IPS-18c (cell line): ENCODE measurements around the gene AP4B1.

ENCODE experiments used
- H3K4me3 ChIP-seq: 2 replicates; pipeline ENCODE4 v1.7.0; 2013; ENCODE audit warnings: low read depth, mild to moderate bottlenecking, low read length, moderate library complexity; ENCODE audit not compliant: insufficient read depth
- H3K9me3 ChIP-seq: one replicate; pipeline ENCODE4 v1.6.1; 2013; ENCODE audit warnings: mild to moderate bottlenecking, low read length, moderate library complexity; ENCODE audit not compliant: control insufficient read depth, insufficient read depth

AP4B1 gene

DNA sequence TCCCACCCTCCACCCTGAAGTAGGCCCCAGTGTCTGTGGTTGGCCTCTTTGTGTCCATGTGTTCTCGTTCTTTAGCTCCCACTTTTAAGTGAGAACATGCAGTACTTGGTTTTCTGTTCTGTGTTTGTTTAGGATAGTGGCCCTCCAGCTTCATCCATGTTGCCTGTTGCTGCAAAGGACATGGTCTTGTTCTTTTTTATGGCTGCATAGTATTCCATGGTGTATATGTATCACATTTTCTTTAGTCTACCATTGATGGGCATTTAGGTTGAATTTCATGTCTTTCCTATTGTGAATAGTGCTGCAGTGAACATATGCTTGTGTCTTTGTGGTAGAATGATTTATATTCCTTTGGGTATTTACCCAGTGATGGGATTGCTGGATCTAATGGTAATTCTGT lies 30.6 kb upstream of the AP4B1 start:
- Histone ChIP-seq H3K9me3 (no peaks in the 10 kb centered on the region), H3K4me3 (no peak overlapping the region)

DNA sequence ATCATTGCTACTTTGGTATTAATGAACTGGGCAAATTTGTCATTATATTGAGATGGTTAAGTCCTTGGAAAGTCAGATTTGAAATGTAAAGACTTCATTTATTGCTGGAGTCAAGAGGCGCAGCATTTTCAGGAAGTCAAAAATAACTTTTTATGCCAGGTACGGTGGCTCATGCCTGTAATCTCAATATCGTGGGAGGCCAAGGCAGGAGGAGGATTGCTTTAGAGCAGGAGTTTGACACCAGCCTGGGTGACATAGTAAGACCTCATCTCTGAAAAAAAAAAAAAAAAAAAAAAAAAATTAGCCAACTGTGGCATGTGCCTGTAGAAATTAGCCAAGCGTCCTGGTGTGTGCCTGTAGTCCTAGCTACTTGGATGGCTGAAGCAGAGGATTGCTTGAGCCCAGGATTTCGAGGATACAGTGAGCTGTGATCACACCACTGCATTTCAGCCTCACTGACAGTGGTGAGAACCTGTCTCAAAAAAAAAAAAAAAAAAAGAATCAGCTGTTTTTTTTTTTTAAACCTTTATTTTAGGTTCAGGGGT lies 30.0 kb upstream of the AP4B1 start:
- Histone ChIP-seq H3K4me3 (no peak overlapping the region), H3K9me3 (no peaks in the 10 kb centered on the region)

- H3K9me3 ChIP-seq, result no peaks in the 10 kb centered on the region
These were observed 29.4 kb upstream of the AP4B1 start for GRCh38 chr1:113934006-113934405.

DNA sequence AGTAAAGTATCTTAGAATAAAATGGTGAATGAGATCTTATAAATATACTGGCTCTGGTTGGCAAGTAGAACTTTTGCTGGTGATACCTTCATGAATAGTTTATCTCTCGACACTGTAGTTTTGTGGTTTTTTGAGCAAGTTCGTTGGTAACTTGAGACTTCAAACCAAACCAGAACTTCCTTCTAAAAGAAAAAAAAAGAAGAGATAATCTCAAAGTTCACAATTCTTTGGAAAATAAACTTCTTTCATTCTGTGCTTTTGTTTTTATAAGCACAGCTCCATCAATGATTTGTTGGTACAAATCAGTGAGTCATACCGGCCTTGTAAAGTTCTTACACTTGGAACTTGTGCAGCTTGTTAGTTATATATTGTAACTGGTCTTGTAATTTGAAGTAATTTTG lies 26.9 kb upstream of the AP4B1 start:
- Histone ChIP-seq H3K4me3 (no peak overlapping the region), H3K9me3 (no peaks in the 10 kb centered on the region)

More at GRCh38 chr1:113934006-113934405, 29.4 kb upstream of the AP4B1 start:
- no peak overlapping the region for H3K4me3 ChIP-seq

- Histone ChIP-seq H3K9me3 (no peaks in the 10 kb centered on the region), H3K4me3 (peak overlapping the region; percentile 85)
These were observed 26.0 kb upstream of the AP4B1 start for GRCh38 chr1:113930499-113931161.

GRCh38 chr1:113929750-113930498 lies 25.3 kb upstream of the AP4B1 start:
- peak overlapping the region; percentile 85 for H3K4me3 ChIP-seq
- no peaks in the 10 kb centered on the region for H3K9me3 ChIP-seq

GRCh38 chr1:113928941-113929749 lies 24.5 kb upstream of the AP4B1 start, which contains the start of gene HIPK1:
Gene HIPK1 (plus strand): TSS chr1:113929324.
- no peaks in the 10 kb centered on the region for H3K9me3 ChIP-seq
- peak within 1 kb of the TSS; percentile 85 for H3K4me3 ChIP-seq

- Histone ChIP-seq H3K4me3 (peak overlapping the region; percentile 85), H3K9me3 (no peaks in the 10 kb centered on the region)
These were observed 23.8 kb upstream of the AP4B1 start for GRCh38 chr1:113928187-113928930.

GRCh38 chr1:113924473-113924872 lies 19.9 kb upstream of the AP4B1 start:
- no peak overlapping the region for H3K4me3 ChIP-seq
- H3K9me3 ChIP-seq, result no peaks in the 10 kb centered on the region

DNA sequence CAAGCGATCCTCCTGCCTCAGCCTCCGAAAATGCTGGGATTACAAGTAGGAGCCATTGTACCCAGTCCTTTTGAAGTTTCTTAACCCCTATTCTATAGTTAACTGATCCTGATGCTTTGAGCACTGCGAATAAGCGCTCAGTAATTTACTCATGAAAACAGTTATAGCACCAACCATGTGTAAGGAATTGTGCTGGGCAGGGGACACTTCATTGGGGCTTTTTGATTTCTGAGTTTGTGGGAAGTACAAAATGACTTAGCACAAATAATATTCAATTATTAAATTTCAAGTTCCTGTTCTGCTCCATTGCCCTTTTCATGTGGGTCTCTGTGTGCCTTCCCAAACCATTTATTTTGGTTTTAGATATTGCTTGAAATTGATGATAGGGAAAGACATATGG lies 18.4 kb upstream of the AP4B1 start:
- Histone ChIP-seq H3K9me3 (no peaks in the 10 kb centered on the region), H3K4me3 (no peak overlapping the region)

DNA sequence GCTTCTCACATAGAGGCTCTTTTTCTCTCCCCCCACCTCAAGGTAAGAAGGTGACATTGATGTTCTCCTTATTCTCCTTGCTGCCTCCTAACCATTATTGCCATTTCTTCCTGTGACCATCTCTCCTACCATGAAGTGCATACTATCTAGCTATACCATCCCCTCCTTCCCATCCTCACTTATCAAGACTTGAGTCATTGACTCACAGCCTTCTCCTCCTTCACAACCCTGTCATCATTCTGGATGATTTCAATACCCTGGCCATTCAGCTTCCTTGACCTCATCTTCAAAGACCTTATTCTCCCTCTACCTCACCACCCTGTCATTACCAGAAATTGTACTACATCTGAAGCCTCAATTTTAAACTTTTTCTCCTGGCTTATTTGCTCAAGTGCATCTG lies 13.6 kb upstream of the AP4B1 start:
- H3K4me3 ChIP-seq, result no peak overlapping the region
- no peaks in the 10 kb centered on the region for H3K9me3 ChIP-seq

- no peaks in the 10 kb centered on the region for H3K9me3 ChIP-seq
- H3K4me3 ChIP-seq, result no peak overlapping the region
These were observed 12.9 kb upstream of the AP4B1 start for GRCh38 chr1:113917400-113918082.

DNA sequence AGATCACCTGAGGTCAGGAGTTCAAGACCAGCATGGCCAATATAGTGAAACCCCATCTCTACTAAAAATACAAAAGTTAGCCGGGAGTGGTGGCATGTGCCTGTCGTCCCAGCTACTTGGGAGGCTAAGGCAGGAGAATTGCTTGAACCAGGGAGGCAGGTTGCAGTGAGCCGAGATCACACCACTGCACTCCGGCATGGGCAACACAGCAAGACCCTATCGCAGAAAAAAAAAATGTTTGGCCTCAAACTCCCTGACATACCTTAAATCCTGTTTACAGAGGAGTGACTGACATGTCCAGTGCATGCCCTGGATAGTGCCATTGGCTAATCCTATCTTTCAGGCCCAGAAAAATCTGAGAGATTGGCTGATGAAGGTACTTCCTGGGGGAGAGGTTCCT lies 12.4 kb upstream of the AP4B1 start:
- no peak overlapping the region for H3K4me3 ChIP-seq
- no peaks in the 10 kb centered on the region for H3K9me3 ChIP-seq

- Histone ChIP-seq H3K4me3 (no peak overlapping the region), H3K9me3 (no peaks in the 10 kb centered on the region)
These were observed 9.5 kb upstream of the AP4B1 start for GRCh38 chr1:113913887-113914664.

DNA sequence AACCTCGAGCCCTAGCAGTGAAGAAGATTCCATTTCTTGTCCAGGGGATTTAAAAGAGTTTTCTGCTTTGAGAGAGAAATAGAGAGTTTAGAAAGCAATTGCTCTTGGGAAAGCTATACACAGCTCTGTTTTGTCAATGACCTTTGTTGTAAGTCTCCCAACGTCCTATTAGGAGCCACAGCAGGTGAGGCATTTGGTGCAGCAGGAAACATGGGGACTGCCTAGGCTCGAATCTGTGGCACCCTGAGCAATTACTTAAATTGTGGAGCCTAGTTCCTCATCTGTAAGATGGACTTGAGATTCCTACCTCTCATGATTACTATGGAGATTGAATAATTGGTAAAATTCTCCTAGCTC lies 8.7 kb upstream of the AP4B1 start:
- no peaks in the 10 kb centered on the region for H3K9me3 ChIP-seq
- no peak overlapping the region for H3K4me3 ChIP-seq
